ENCODE measurements around the gene CTIF.

CTIF gene

GRCh38 chr18:48575658-48576456 lies 37.0 kb downstream of the CTIF start:
- peak; percentile 62 for DNase-seq

- DNase-seq = no peak
These were observed 37.6 kb downstream of the CTIF start for GRCh38 chr18:48576457-48576771.

GRCh38 chr18:48577478-48578190 lies 38.8 kb downstream of the CTIF start:
- no peak for DNase-seq

- no peak for DNase-seq
These were observed 39.5 kb downstream of the CTIF start for GRCh38 chr18:48578289-48578688.

- DNase-seq = no peak
These were observed 41.2 kb downstream of the CTIF start for GRCh38 chr18:48580066-48580465.

- DNase-seq = peak; percentile 31
These were observed 42.0 kb downstream of the CTIF start for GRCh38 chr18:48580782-48581181.

GRCh38 chr18:48581206-48581605 lies 42.4 kb downstream of the CTIF start:
- DNase-seq = no peak

GRCh38 chr18:48581941-48582340 lies 43.1 kb downstream of the CTIF start:
- no peak for DNase-seq

- DNase-seq = no peak
These were observed 44.1 kb downstream of the CTIF start for GRCh38 chr18:48582946-48583345.

GRCh38 chr18:48583573-48583972 lies 44.7 kb downstream of the CTIF start:
- DNase-seq = peak; percentile 57

- no peak for DNase-seq
These were observed 51.1 kb downstream of the CTIF start for GRCh38 chr18:48589797-48590519.

GRCh38 chr18:48590678-48591077 lies 51.8 kb downstream of the CTIF start:
- peak; percentile 98 for DNase-seq

- DNase-seq = peak; percentile 21
These were observed 53.8 kb downstream of the CTIF start for GRCh38 chr18:48592540-48593171.

- DNase-seq = no peak
These were observed 55.8 kb downstream of the CTIF start for GRCh38 chr18:48594471-48595094.

- no peak for DNase-seq
These were observed 56.9 kb downstream of the CTIF start for GRCh38 chr18:48595703-48596218.

GRCh38 chr18:48597110-48597509 lies 58.3 kb downstream of the CTIF start:
- DNase-seq = peak; percentile 32

- DNase-seq = no peak
These were observed 58.8 kb downstream of the CTIF start for GRCh38 chr18:48597671-48598070.

GRCh38 chr18:48599391-48599790 lies 60.6 kb downstream of the CTIF start:
- DNase-seq = peak; percentile 73

GRCh38 chr18:48600046-48600445 lies 61.2 kb downstream of the CTIF start:
- DNase-seq = no peak

GRCh38 chr18:48600456-48601090 lies 61.7 kb downstream of the CTIF start:
- DNase-seq = peak; percentile 94

- DNase-seq = no peak
These were observed 62.5 kb downstream of the CTIF start for GRCh38 chr18:48601343-48601742.
